NCI-H748 treated with DMSO at 0.1 percent for 48 hours (cell line): Measurements from ENCODE around the gene IL31.
"Not testable (repeated sequence)": the region's sequence is repeated elsewhere in the genome, so short reads cannot be mapped to it uniquely, and the experiment has no call there.

Experiments used
- DNase-seq: peaks from one replicate; lab custom pipeline; 2025; lab: John Stamatoyannopoulos, UW

Gene IL31

GRCh38 chr12:122192441-122192840, 18.4 kb upstream of the IL31 start:
- DNase-seq: no peak

- DNase-seq: peak; percentile 29
Measured at GRCh38 chr12:122190842-122191668, 17.0 kb upstream of the IL31 start.

- DNase-seq: no peak
Measured at GRCh38 chr12:122189626-122190475, 15.8 kb upstream of the IL31 start.

GRCh38 chr12:122187466-122187865, 13.4 kb upstream of the IL31 start:
- DNase-seq: no peak

- no peak for DNase-seq
Measured at GRCh38 chr12:122185494-122186082, 11.6 kb upstream of the IL31 start.

GRCh38 chr12:122185079-122185478, 11.1 kb upstream of the IL31 start:
- DNase-seq: no peak

GRCh38 chr12:122184517-122184916, 10.5 kb upstream of the IL31 start:
- DNase-seq: no peak

- DNase-seq: no peak
Measured at GRCh38 chr12:122183588-122183940, 9.5 kb upstream of the IL31 start.

- DNase-seq: peak; percentile 39
Measured at GRCh38 chr12:122182887-122183587, 9.0 kb upstream of the IL31 start, which contains the start of gene LRRC43. Gene LRRC43, plus strand, starts transcription at chr12:122183123. Its CDS starts 22 bp downstream, at chr12:122183145.

- not testable (repeated sequence) for DNase-seq
Measured at GRCh38 chr12:122176473-122176872, 2.5 kb upstream of the IL31 start.

GRCh38 chr12:122172262-122172939, 1.6 kb downstream of the IL31 start:
- DNase-seq: no peak

GRCh38 chr12:122171399-122171798, 2.6 kb downstream of the IL31 start:
- DNase-seq: no peak

GRCh38 chr12:122168492-122168891, 5.5 kb downstream of the IL31 start:
- DNase-seq: no peak

- DNase-seq: no peak
Measured at GRCh38 chr12:122167356-122167925, 6.6 kb downstream of the IL31 start.

- DNase-seq: no peak
Measured at GRCh38 chr12:122166422-122167349, 7.3 kb downstream of the IL31 start.

- DNase-seq: no peak
Measured at GRCh38 chr12:122162976-122163375, 11.0 kb downstream of the IL31 start.

- no peak for DNase-seq
Measured at GRCh38 chr12:122161682-122162081, 12.3 kb downstream of the IL31 start.

- no peak for DNase-seq
Measured at GRCh38 chr12:122160761-122161160, 13.3 kb downstream of the IL31 start.

GRCh38 chr12:122159882-122160281, 14.1 kb downstream of the IL31 start:
- DNase-seq: no peak

- DNase-seq: no peak
Measured at GRCh38 chr12:122158700-122159285, 15.2 kb downstream of the IL31 start.
